ENCODE data around the gene SMYD5.

DNA sequence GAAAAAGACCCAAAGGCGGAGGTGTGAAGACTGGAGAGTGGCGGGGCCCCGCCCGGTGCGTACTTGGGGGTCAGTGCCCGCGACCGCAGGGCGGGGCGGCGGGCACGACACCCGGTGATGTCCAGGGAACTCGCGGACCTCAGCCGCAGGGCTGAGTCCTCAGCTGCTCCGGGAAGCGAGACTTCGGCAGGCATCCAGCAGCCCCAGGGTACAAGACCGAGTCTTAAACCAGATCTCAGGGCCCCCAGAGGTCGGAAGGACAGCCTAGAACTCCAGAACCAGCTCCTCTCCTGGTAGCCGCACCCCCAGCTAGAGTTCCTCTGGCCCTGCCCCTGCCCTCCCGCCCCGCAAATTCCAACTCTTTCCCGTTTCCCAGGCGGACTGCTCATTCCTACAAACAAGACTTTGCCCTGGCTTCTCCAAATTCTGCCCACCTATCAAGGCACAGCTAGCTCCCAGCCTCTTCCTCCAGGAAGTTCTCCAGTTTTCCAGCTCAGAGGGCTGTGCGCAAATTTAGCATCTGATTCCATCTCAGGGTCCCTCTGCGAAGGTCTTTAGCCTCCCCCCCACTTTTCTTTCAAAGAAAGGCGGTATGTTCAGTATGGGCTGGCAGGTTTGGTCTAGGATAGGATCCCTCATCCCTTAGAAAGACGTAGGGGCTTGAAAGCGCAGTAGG, 37.7 kb upstream of the SMYD5 start:
- TF ChIP-seq, protein P1, sequence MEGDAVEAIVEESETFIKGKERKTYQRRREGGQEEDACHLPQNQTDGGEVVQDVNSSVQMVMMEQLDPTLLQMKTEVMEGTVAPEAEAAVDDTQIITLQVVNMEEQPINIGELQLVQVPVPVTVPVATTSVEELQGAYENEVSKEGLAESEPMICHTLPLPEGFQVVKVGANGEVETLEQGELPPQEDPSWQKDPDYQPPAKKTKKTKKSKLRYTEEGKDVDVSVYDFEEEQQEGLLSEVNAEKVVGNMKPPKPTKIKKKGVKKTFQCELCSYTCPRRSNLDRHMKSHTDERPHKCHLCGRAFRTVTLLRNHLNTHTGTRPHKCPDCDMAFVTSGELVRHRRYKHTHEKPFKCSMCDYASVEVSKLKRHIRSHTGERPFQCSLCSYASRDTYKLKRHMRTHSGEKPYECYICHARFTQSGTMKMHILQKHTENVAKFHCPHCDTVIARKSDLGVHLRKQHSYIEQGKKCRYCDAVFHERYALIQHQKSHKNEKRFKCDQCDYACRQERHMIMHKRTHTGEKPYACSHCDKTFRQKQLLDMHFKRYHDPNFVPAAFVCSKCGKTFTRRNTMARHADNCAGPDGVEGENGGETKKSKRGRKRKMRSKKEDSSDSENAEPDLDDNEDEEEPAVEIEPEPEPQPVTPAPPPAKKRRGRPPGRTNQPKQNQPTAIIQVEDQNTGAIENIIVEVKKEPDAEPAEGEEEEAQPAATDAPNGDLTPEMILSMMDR (conservative IDR thresholded peaks at IDR 0.05; ENCODE audit: low read depth, low read length) = no peak
- TF ChIP-seq EZH2 (IDR thresholded peaks at IDR 0.05; ENCODE audit: borderline replicate concordance, low read depth, low read length, poor library complexity, severe bottlenecking) = no peak

Measured in A673 (cell line).